Karpas-422 (cell line): Measurements from ENCODE around the gene ZC2HC1C. TPM values are rescaled to one million over a fixed set of nuclear protein-coding genes. Genes with fewer than 3 reads are reported as not detected.

Source experiments
- small RNA-seq: library from RNA; depleted of rRNA; stranded (forward); fragments of <200 nt; gene quantifications from one replicate; pipeline ENCODE3, GENCODE V24; 2014
- total RNA-seq: library from RNA; depleted of rRNA; stranded (reverse); fragments of >200 nt; shearing (Covaris generic); gene quantifications from 2 replicates; pipeline ENCODE4 v1.2.3, GENCODE V29; 2014; ENCODE audit warnings: low replicate concordance; rRNA removed

The ZC2HC1C gene
- total RNA-seq, 1 experiment from 2014 or later: 1.1 TPM

Small RNAs within 50 kb of the gene (small RNA-seq; reads per million reads assigned to genes)
- gene HIF1AP1 (0.16 reads per million), gene RNU6-689P (not detected)

Other genes starting within 250 kb of the ZC2HC1C start
- gene PROX2, start 193.5 kb upstream of the ZC2HC1C start, total RNA-seq: 2.3 and 2.6 TPM in 2 replicates
- 101 and 105 TPM in 2 replicates for gene DLST, start 187.7 kb upstream of the ZC2HC1C start, total RNA-seq
- 34.3 and 60.2 TPM in 2 replicates for gene RPS6KL1, start 146.4 kb upstream of the ZC2HC1C start, total RNA-seq
- 3.5 and 8.3 TPM in 2 replicates for gene PGF, start 114.0 kb upstream of the ZC2HC1C start, total RNA-seq
- gene EIF2B2, start 66.7 kb upstream of the ZC2HC1C start, total RNA-seq: 86.5 and 106 TPM in 2 replicates
- gene MLH3, start 18.2 kb upstream of the ZC2HC1C start, total RNA-seq: 58.3 and 71.5 TPM in 2 replicates
- gene ACYP1, start 5.6 kb upstream of the ZC2HC1C start, total RNA-seq: 80.3 and 84.2 TPM in 2 replicates
- gene NEK9, start 57.4 kb downstream of the ZC2HC1C start, total RNA-seq: 103 and 179 TPM in 2 replicates
- gene TMED10, start 107.0 kb downstream of the ZC2HC1C start, total RNA-seq: 104 and 349 TPM in 2 replicates
- gene FOS, start 209.2 kb downstream of the ZC2HC1C start, total RNA-seq: 3.8 and 5.5 TPM in 2 replicates